Measurements from ENCODE around the gene MRPL14.
A peak's percentile ranks its signal among the peaks of the same experiment; 100 is the strongest.
"Not testable (repeated sequence)": the region's sequence is repeated elsewhere in the genome, so short reads cannot be mapped to it uniquely, and the experiment has no call there.

The MRPL14 gene

DNA sequence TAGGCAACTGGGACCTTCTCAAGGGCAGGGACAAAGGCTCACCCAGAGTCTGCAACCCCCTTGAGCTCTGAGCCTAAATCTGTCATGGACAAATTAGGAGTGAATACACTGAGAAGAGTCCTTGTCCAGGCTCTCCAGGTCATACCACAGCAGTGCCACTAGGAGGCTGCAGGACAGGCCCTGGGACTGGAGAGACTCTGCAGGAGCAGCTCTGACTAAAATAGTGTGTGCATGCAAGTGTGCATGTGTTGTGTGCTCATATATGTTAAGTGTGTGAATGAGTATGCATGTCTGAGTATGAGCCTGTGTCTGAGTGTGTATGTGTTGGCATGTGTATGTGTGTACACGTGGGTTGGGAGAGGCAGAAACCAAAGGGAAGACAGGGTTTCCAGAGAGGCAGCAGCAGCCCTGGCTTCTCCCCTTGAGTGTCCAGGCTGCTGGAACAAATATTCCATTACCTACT lies 27.1 kb downstream of the MRPL14 start:
- H3K4me3 ChIP-seq (ENCODE audit: low read depth, low read length) = no peak overlapping the region
- TF ChIP-seq, protein P1, sequence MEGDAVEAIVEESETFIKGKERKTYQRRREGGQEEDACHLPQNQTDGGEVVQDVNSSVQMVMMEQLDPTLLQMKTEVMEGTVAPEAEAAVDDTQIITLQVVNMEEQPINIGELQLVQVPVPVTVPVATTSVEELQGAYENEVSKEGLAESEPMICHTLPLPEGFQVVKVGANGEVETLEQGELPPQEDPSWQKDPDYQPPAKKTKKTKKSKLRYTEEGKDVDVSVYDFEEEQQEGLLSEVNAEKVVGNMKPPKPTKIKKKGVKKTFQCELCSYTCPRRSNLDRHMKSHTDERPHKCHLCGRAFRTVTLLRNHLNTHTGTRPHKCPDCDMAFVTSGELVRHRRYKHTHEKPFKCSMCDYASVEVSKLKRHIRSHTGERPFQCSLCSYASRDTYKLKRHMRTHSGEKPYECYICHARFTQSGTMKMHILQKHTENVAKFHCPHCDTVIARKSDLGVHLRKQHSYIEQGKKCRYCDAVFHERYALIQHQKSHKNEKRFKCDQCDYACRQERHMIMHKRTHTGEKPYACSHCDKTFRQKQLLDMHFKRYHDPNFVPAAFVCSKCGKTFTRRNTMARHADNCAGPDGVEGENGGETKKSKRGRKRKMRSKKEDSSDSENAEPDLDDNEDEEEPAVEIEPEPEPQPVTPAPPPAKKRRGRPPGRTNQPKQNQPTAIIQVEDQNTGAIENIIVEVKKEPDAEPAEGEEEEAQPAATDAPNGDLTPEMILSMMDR (IDR thresholded peaks at IDR 0.05; ENCODE audit: low read depth, low read length) = peak; percentile 90
- no peak overlapping the region for H3K27ac ChIP-seq
- no peaks in the 10 kb centered on the region for H3K27me3 ChIP-seq (ENCODE audit: insufficient read depth, low read depth, severe bottlenecking)
- DNase-seq = peak; percentile 71
- peaks cover 55% of the 10 kb centered on the region for H3K36me3 ChIP-seq
- no peaks in the 10 kb centered on the region for H3K9me3 ChIP-seq (ENCODE audit: severe bottlenecking)

DNA sequence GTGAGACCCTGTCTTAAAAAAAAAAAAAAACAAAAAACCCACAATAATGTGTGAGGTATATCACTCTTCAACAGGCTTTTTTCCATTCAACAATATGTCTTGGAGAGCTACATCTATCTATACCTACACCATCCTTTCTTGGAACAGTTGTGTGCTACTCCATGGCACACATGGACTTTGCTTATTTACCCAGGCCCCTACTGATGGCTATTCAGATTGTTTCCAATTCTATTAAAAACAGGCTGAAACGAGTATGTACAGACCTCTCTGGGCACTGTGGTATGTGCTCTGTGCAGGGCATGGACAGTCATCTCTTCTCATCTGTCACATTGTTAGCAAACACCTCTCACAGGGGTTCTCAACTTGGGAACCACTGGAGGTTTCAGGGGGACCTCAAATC lies 28.1 kb downstream of the MRPL14 start:
- TF ChIP-seq, protein P1 (IDR thresholded peaks at IDR 0.05; ENCODE audit: low read depth, low read length) = no peak
- no peak for DNase-seq
- H3K27ac ChIP-seq = no peak overlapping the region
- H3K36me3 ChIP-seq = peaks cover 55% of the 10 kb centered on the region
- no peaks in the 10 kb centered on the region for H3K27me3 ChIP-seq (ENCODE audit: insufficient read depth, low read depth, severe bottlenecking)
- H3K4me3 ChIP-seq (ENCODE audit: low read depth, low read length) = no peak overlapping the region
- H3K9me3 ChIP-seq (ENCODE audit: severe bottlenecking) = no peaks in the 10 kb centered on the region

DNA sequence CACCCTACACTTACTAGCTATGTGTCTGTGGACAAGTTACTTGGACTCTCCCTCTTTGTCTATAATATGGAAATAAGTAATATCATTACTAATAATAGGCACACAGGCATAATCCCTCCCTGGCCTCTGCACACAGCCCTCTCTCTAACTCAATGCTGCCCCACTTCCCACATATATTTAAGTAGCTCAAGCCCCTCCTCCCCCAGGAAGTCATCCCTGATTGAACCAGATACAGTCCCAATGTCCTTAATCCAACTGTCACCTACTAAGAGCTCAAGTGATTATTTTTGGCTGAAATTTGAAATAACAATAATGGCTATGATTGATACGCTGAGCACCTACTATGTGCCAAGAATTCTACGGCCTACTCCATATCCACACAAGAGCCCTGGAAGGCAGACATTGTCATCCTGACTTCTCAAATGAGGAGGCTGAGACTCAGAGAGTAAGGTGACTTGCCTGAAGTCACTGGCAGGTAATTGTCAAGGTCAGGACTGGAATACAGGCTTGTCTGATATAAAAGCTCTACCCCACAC lies 29.4 kb downstream of the MRPL14 start:
- Histone ChIP-seq H3K36me3 (peaks cover 47% of the 10 kb centered on the region), H3K9me3 (ENCODE audit: severe bottlenecking) (no peaks in the 10 kb centered on the region), H3K27me3 (ENCODE audit: insufficient read depth, low read depth, severe bottlenecking) (no peaks in the 10 kb centered on the region), H3K27ac (no peak overlapping the region), H3K4me3 (ENCODE audit: low read depth, low read length) (no peak overlapping the region)
- TF ChIP-seq, protein P1 (IDR thresholded peaks at IDR 0.05; ENCODE audit: low read depth, low read length) = no peak
- peak; percentile 40 for DNase-seq

DNA sequence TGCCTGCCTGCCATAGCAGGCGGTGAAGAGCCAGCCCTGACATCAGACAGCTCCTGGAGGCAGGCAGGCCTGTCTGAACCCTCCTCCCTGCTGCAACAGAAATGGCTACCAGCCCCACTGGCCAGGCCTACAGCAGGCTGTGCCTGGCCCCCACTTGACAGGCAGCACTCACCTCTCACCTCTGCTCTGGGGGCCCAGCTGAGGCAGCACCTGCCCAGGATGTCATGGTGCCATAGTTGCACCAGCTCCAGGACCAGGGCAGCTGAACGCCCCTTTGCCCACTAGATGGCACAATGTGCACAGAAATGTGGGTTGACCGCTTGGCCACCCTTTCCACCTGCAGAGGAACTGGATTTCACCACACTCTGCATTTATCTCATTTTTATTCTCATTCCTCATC lies 30.6 kb downstream of the MRPL14 start:
- Histone ChIP-seq H3K27ac (no peak overlapping the region), H3K36me3 (peaks cover 50% of the 10 kb centered on the region), H3K27me3 (ENCODE audit: insufficient read depth, low read depth, severe bottlenecking) (no peaks in the 10 kb centered on the region), H3K4me3 (ENCODE audit: low read depth, low read length) (no peak overlapping the region), H3K9me3 (ENCODE audit: severe bottlenecking) (no peaks in the 10 kb centered on the region)
- peak; percentile 86 for DNase-seq
- TF ChIP-seq, protein P1 (IDR thresholded peaks at IDR 0.05; ENCODE audit: low read depth, low read length) = peak; percentile 96

DNA sequence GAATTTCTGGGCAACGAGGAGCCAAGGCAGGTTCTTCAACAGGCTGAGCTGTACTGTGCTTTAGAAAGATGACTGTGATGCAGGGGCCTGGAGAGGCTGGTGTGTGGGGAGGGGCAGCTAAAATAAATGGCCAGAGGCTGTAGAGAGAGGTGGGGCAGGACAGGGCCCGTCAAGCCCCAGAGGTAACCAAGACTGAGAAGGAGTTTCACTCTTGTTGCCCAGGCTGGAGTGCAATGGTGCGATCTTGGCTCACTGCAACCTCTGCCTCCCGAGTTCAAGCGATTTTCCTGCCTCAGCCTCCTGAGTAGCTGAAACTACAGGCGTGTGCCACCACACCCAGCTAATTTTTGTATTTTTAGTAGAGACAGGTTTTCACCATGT lies 32.0 kb downstream of the MRPL14 start:
- not testable (repeated sequence) for DNase-seq; H3K27ac ChIP-seq; H3K9me3 ChIP-seq (ENCODE audit: severe bottlenecking); H3K4me3 ChIP-seq (ENCODE audit: low read depth, low read length); H3K27me3 ChIP-seq (ENCODE audit: insufficient read depth, low read depth, severe bottlenecking)
- peaks cover 52% of the 10 kb centered on the region for H3K36me3 ChIP-seq

GRCh38 chr6:44094403-44095242 lies 32.6 kb downstream of the MRPL14 start:
- no peak overlapping the region for H3K4me3 ChIP-seq (ENCODE audit: low read depth, low read length)
- no peak overlapping the region for H3K27ac ChIP-seq
- H3K9me3 ChIP-seq (ENCODE audit: severe bottlenecking) = no peaks in the 10 kb centered on the region
- DNase-seq = no peak
- TF ChIP-seq, protein P1 (IDR thresholded peaks at IDR 0.05; ENCODE audit: low read depth, low read length) = no peak
- no peaks in the 10 kb centered on the region for H3K27me3 ChIP-seq (ENCODE audit: insufficient read depth, low read depth, severe bottlenecking)
- peaks cover 49% of the 10 kb centered on the region for H3K36me3 ChIP-seq

All from WERI-Rb-1 (cell line).